ENCODE results near the gene MT1F. TPM values are rescaled to one million over a fixed set of nuclear protein-coding genes. Genes with fewer than 3 reads are reported as not detected.

The MT1F gene
- polyA plus RNA-seq, 3 donors, result 10.2 to 21.9 (median 13.6) TPM

- H3K4me1 ChIP-seq (ENCODE audit: control insufficient read depth in 1 of 2, insufficient read depth in 2 of 2, low read length in 2 of 2), result peaks cover 34 to 41% of the 10 kb centered on the region in 2 donors
- H3K4me2 ChIP-seq (replicated peaks; ENCODE audit: extremely low read depth, low read length, poor library complexity, severe bottlenecking), result no peak overlapping the region
- no peaks in the 10 kb centered on the region for H3K36me3 ChIP-seq (replicated peaks in 1 of 2; ENCODE audit: control insufficient read depth in 1 of 2, insufficient read depth in 2 of 2, low read length in 2 of 2)
- peaks cover 43% of the 10 kb centered on the region for H3K4me1 Mint-ChIP-seq
- H3K27ac ChIP-seq (ENCODE audit: low read depth in 1 of 2, low read length in 2 of 2), result peak overlapping the region in 1 of 2 donors; percentile 93
- intact Hi-C loops (cut with micrococcal nuclease), result no loop called here
- peaks cover 8 to 10% (median 9%) of the 10 kb centered on the region in 3 donors for H3K27me3 Mint-ChIP-seq (ENCODE audit: low read depth in 3 of 3)
- no peaks in the 10 kb centered on the region for H4K20me1 ChIP-seq (ENCODE audit: insufficient read depth, low read length)
- no peaks in the 10 kb centered on the region for H3K9me3 ChIP-seq (replicated peaks in 1 of 2; ENCODE audit: control insufficient read depth in 1 of 2, insufficient read depth in 1 of 2, low read length in 2 of 2)
- peaks cover 0 to 8% of the 10 kb centered on the region in 2 donors for H3K27me3 ChIP-seq (ENCODE audit: control insufficient read depth in 2 of 2, insufficient read depth in 2 of 2, low read length in 2 of 2)
- no peak for TF ChIP-seq CTCF (IDR thresholded peaks at IDR 0.05)
- no peak overlapping the region for H2AFZ ChIP-seq (ENCODE audit: insufficient read depth, low read depth, low read length, poor library complexity, severe bottlenecking)
- no peak overlapping the region for H3K9ac ChIP-seq (ENCODE audit: insufficient read depth, low read length, poor library complexity, severe bottlenecking)
- DNase-seq, result no peak
- H3K9me3 Mint-ChIP-seq, result peaks cover 0 to 3% (median 0%) of the 10 kb centered on the region in 7 donors
- no peaks in the 10 kb centered on the region for H3K36me3 Mint-ChIP-seq
- H3K4me3 ChIP-seq (replicated peaks in 1 of 3; ENCODE audit: low read depth in 2 of 3, low read length in 3 of 3), result no peak overlapping the region
- no peaks in the 10 kb centered on the region for H3K79me2 ChIP-seq (ENCODE audit: insufficient read depth, low read length)
- 71% methylated on average over 1 of the region's 2 CpGs for WGBS (ENCODE audit: insufficient coverage)
- H3K4me3 Mint-ChIP-seq, result no peak overlapping the region
- peak overlapping the region in 6 of 7 donors; percentile 11 to 95 (median 85) for H3K27ac Mint-ChIP-seq
Observed at GRCh38 chr16:56611281-56611833, 46.4 kb upstream of the MT1F start.

GRCh38 chr16:56613706-56614105 lies 44.1 kb upstream of the MT1F start:
- Histone ChIP-seq H3K4me2 (replicated peaks; ENCODE audit: extremely low read depth, low read length, poor library complexity, severe bottlenecking) (no peak overlapping the region), H4K20me1 (ENCODE audit: insufficient read depth, low read length) (no peaks in the 10 kb centered on the region), H3K27ac (ENCODE audit: low read depth in 1 of 2, low read length in 2 of 2) (no peak overlapping the region), H3K9me3 (replicated peaks in 1 of 2; ENCODE audit: control insufficient read depth in 1 of 2, insufficient read depth in 1 of 2, low read length in 2 of 2) (no peaks in the 10 kb centered on the region), H3K27me3 (ENCODE audit: control insufficient read depth in 2 of 2, insufficient read depth in 2 of 2, low read length in 2 of 2) (peaks cover 13 to 31% of the 10 kb centered on the region in 2 donors), H3K9ac (ENCODE audit: insufficient read depth, low read length, poor library complexity, severe bottlenecking) (no peak overlapping the region), H3K4me3 (replicated peaks in 1 of 3; ENCODE audit: low read depth in 2 of 3, low read length in 3 of 3) (no peak overlapping the region), H3K4me1 (ENCODE audit: control insufficient read depth in 1 of 2, insufficient read depth in 2 of 2, low read length in 2 of 2) (peaks cover 31 to 38% of the 10 kb centered on the region in 2 donors), H3K36me3 (replicated peaks in 1 of 2; ENCODE audit: control insufficient read depth in 1 of 2, insufficient read depth in 2 of 2, low read length in 2 of 2) (no peaks in the 10 kb centered on the region), H2AFZ (ENCODE audit: insufficient read depth, low read depth, low read length, poor library complexity, severe bottlenecking) (no peak overlapping the region), H3K79me2 (ENCODE audit: insufficient read depth, low read length) (no peaks in the 10 kb centered on the region)
- H3K27me3 Mint-ChIP-seq (ENCODE audit: low read depth in 3 of 3), result peaks cover 28 to 31% (median 30%) of the 10 kb centered on the region in 3 donors
- H3K4me3 Mint-ChIP-seq, result no peak overlapping the region
- DNase-seq, result no peak
- peaks cover 0 to under 1% of the 10 kb centered on the region in 2 donors for H3K36me3 Mint-ChIP-seq
- no peak overlapping the region for H3K27ac Mint-ChIP-seq
- intact Hi-C loops (cut with micrococcal nuclease), result no loop called here
- H3K9me3 Mint-ChIP-seq, result peaks cover 0 to 2% (median 0%) of the 10 kb centered on the region in 7 donors
- peaks cover 40% of the 10 kb centered on the region for H3K4me1 Mint-ChIP-seq
- TF ChIP-seq CTCF (IDR thresholded peaks at IDR 0.05), result no peak

All from CD14-positive monocyte (primary cell).